Upper lobe of left lung (tissue), 6 donors: ENCODE measurements around the gene ARHGAP40. TPM values are rescaled to one million over a fixed set of nuclear protein-coding genes. Genes with fewer than 3 reads are reported as not detected.
A peak's percentile ranks its signal among the peaks of the same experiment; 100 is the strongest.

Source experiments
- ATAC-seq, 2 donors: fragments of 200-7000 bp; cut with Tn5 transposase; one replicate each; pipeline ENCODE4 v1.9.1; 2022; ENCODE audit warnings: mild to moderate bottlenecking in 2 of 2, moderate library complexity in 2 of 2; ENCODE audit not compliant: low FRiP score in 2 of 2
- DNase-seq, 2 donors: peaks; one replicate each; pipeline ENCODE4 v3.0.0-alpha.2; 2019 to 2020
- H3K27ac ChIP-seq, 4 donors: fragments of 200-600 bp; sonication (generic); one replicate each; pipeline ENCODE4 v1.5.1; 2016 to 2019
- H3K27me3 ChIP-seq, 4 donors: fragments of 200-600 bp; sonication (generic); one replicate each; pipeline ENCODE4 v1.5.1; 2017 to 2019
- H3K36me3 ChIP-seq, 4 donors: fragments of 200-600 bp; sonication (generic); one replicate each; pipeline ENCODE4 v1.5.1; 2016 to 2019
- H3K4me1 ChIP-seq, 4 donors: fragments of 200-600 bp; sonication (generic); one replicate each; pipeline ENCODE4 v1.5.1; 2018 to 2019
- H3K4me3 ChIP-seq, 4 donors: fragments of 200-600 bp; sonication (generic); one replicate each; pipeline ENCODE4 v1.5.1; 2017 to 2019; ENCODE audit warnings: mild to moderate bottlenecking in 2 of 4, moderate library complexity in 1 of 4
- H3K9me3 ChIP-seq, 4 donors: fragments of 200-600 bp; sonication (generic); one replicate each; pipeline ENCODE4 v1.5.1; 2018 to 2019
- EP300 ChIP-seq, 4 donors: sonication (generic); formaldehyde crosslinking; IDR thresholded peaks; one replicate each; pipeline ENCODE4 v1.5.1; 2017; ENCODE audit warnings: antibody characterized with exemption in 4 of 4, control low read depth in 2 of 4
- POLR2A ChIP-seq, 4 donors: fragments of 450-650 bp; IDR thresholded peaks; one replicate each; pipeline ENCODE4 v1.5.1; 2016 to 2017; ENCODE audit warnings: antibody characterized with exemption in 4 of 4, mild to moderate bottlenecking in 2 of 4
- POLR2AphosphoS5 ChIP-seq, 2 donors: sonication (generic); formaldehyde crosslinking; IDR thresholded peaks; one replicate each; pipeline ENCODE4 v1.5.1; 2017; ENCODE audit warnings: antibody characterized with exemption in 2 of 2
- WGBS, 2 donors: methylation state at CpG; one replicate each; pipeline ENCODE4 v1.1.5; 2017 to 2018; 5-methylcytosine and 5-hydroxymethylcytosine counted together
- total RNA-seq, 6 donors: library from RNA; depleted of rRNA in 4 of 6; stranded (reverse); fragments of >200 nt in 4 of 6; gene quantifications; one replicate each; pipeline versions ENCODE4 v1.1.0 to v1.2.1, GENCODE V29; 2016 to 2021
- TF ChIP-seq, protein P1 (sequence below), 6 experiments: fragments of 450-650 bp in 4 of 6; fragments of 200-600 bp in 2 of 6; sonication (generic) in 2 of 6; IDR thresholded peaks; one replicate each; pipeline ENCODE4 v1.5.1; 2016 to 2019; ENCODE audit warnings: antibody characterized with exemption in 6 of 6
- donor health status: DM: no; HTN: no; CAD: no; lungs with moderate emphysema.
- donor health status: DM: no; HTN: yes; CAD: no; lungs with severe emphysema.

Gene ARHGAP40
- total RNA-seq, 6 donors from 2014 or later = 0.29 to 22.0 (median 0.52) TPM

DNA sequence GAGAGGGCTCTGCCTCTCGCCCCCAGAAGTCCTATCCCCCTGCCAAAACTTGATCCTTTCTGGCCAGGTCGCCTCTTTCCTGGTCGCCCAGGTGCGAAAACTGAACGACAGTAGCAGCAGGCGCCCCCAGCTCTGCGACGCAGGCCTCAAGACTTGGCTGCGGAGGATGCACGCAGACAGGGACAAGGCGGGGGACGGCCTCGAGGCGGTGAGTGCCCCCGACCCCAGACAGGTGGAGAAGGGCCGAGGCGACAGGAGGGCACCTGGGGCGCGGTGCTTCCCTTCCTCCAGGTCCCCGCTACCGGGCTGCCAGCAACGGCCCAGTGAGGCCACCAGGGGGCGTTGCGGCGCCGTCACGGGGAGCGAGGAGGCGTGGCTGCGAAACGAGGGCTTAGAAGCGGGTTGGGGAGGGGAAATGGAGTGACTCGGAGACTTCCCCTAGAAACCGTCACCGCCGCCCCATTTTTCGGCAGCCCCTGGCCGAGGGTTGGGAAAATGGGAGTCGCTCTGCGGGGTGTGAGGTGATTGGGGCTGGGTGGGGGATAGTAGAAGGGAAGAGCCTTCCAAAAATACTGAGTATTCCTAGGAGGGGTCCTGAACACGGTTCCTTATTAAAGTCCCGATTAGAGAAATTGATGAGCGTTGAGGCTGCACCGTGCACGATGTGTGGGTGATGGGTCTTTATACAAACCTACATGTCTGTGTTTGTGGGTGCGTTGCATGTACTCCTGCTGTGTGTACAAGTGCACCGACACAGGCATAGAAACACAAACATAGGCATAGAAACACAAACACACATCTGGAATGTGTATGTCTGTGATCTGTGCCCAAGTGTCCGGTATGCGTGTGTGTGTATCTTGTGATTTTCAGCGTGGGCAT is 44.6 kb downstream of the ARHGAP40 start:
- TF ChIP-seq, protein P1, sequence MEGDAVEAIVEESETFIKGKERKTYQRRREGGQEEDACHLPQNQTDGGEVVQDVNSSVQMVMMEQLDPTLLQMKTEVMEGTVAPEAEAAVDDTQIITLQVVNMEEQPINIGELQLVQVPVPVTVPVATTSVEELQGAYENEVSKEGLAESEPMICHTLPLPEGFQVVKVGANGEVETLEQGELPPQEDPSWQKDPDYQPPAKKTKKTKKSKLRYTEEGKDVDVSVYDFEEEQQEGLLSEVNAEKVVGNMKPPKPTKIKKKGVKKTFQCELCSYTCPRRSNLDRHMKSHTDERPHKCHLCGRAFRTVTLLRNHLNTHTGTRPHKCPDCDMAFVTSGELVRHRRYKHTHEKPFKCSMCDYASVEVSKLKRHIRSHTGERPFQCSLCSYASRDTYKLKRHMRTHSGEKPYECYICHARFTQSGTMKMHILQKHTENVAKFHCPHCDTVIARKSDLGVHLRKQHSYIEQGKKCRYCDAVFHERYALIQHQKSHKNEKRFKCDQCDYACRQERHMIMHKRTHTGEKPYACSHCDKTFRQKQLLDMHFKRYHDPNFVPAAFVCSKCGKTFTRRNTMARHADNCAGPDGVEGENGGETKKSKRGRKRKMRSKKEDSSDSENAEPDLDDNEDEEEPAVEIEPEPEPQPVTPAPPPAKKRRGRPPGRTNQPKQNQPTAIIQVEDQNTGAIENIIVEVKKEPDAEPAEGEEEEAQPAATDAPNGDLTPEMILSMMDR (IDR thresholded peaks at IDR 0.05) = peak; percentile 89 to 98 (median 96)
- TF ChIP-seq POLR2AphosphoS5 (IDR thresholded peaks at IDR 0.05) = no peak
- DNase-seq (peak; percentile 79 to 96), ATAC-seq (peak; percentile 77 to 92)
- H3K27ac ChIP-seq = no peak overlapping the region
- no peaks in the 10 kb centered on the region for H3K9me3 ChIP-seq
- 7 to 8% methylated on average over 23 to 43 of the region's 50 CpGs for WGBS, 2 donors
- peak overlapping the region in 2 of 4 donors; percentile 21 to 29 for H3K4me3 ChIP-seq
- peaks cover 0 to 14% (median 3%) of the 10 kb centered on the region in 4 donors for H3K27me3 ChIP-seq
- H3K4me1 ChIP-seq = peaks cover 0 to 10% (median 7%) of the 10 kb centered on the region in 4 donors
- H3K36me3 ChIP-seq = no peaks in the 10 kb centered on the region

DNA sequence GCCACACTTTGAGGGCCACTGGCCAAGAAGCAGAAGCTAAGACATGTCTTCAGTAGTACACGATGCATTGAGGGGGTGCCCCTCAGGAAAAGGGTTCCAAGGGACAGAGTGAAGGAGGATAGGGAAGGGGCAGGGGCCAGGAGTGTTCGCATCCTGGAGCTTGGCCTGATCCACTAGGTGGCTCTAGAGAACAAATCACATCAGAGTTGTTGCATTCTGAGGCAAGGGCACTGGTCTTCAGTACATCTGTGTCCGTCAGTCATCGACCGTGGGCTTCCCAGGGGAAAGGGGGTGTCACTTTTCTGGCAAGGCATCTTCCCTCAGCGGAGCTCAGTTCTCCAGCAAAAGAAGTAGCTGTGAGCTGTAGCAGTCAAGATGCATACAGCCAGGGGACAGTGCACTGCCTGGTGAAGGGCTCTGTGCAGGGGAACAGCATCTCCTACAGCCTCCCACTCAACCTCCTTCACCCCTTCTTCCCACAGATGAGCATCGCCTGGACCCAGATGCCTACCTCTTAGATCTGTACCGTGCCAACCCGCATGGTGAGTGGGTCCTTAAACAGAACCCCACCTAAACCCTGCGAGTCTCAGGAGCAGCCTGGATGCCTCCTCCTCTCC is 47.8 kb downstream of the ARHGAP40 start:
- no peak for ATAC-seq
- Histone ChIP-seq H3K27ac (no peak overlapping the region), H3K36me3 (no peaks in the 10 kb centered on the region), H3K9me3 (no peaks in the 10 kb centered on the region), H3K4me1 (peaks cover 0 to 10% (median 7%) of the 10 kb centered on the region in 4 donors), H3K27me3 (peaks cover 0 to 14% (median 3%) of the 10 kb centered on the region in 4 donors), H3K4me3 (no peak overlapping the region)
- no peak for DNase-seq
- TF ChIP-seq POLR2A (IDR thresholded peaks at IDR 0.05) (no peak), POLR2AphosphoS5 (IDR thresholded peaks at IDR 0.05) (no peak), EP300 (IDR thresholded peaks at IDR 0.05) (no peak)
- TF ChIP-seq, protein P1 (IDR thresholded peaks at IDR 0.05) = no peak
- 32 to 44% methylated on average over 9 to 10 of the region's 10 CpGs for WGBS, 2 donors

DNA sequence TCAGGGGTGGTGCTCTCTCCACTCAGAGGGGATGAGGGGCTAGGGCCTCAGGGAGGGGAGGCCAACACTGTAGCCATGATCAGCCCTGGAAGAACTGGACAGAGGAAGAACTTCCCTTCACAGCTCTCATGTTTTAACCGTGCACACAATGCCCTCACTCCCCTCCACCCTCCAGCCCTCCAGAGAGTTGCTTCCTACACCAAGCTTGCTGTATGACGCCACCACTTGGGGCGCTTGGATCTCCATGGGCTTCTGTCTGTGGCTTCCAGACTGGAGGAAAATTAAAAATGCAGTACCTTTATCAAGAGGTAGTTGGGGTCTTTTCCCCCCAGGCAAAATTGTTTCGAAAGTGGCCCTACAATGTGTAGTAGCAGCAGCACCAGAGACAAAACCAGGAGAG is 48.4 kb downstream of the ARHGAP40 start:
- H3K9me3 ChIP-seq = no peaks in the 10 kb centered on the region
- peaks cover 0 to 10% (median 7%) of the 10 kb centered on the region in 4 donors for H3K4me1 ChIP-seq
- ATAC-seq (no peak), DNase-seq (no peak)
- H3K27ac ChIP-seq = no peak overlapping the region
- WGBS, 2 donors = 50 to 54% methylated on average over 4 of the region's 4 CpGs
- peaks cover 0 to 19% (median 3%) of the 10 kb centered on the region in 4 donors for H3K27me3 ChIP-seq
- no peaks in the 10 kb centered on the region for H3K36me3 ChIP-seq
- TF ChIP-seq POLR2AphosphoS5 (IDR thresholded peaks at IDR 0.05) (no peak), EP300 (IDR thresholded peaks at IDR 0.05) (no peak), POLR2A (IDR thresholded peaks at IDR 0.05) (no peak)
- TF ChIP-seq, protein P1 (IDR thresholded peaks at IDR 0.05) = no peak
- H3K4me3 ChIP-seq = no peak overlapping the region

DNA sequence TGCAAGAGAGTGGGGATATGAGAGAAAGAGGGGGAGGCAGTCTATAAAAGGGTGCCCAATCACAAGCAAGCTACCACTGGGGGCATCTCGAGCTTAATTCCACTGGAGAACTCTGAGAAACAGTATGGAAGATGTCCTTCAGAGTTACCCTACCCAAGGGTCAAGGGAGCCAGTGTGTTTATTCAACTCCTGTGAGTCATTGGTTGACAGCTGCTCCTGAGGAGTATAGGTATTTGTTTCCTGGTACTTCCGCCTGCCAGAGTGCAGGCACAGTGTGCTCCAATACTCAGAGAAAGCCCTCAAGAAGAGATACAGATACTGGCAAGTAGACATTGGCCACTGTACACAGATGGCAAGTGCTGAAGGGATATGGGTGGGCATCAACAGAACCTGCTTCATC is 49.5 kb downstream of the ARHGAP40 start:
- TF ChIP-seq POLR2A (IDR thresholded peaks at IDR 0.05) (no peak), EP300 (IDR thresholded peaks at IDR 0.05) (no peak), POLR2AphosphoS5 (IDR thresholded peaks at IDR 0.05) (no peak)
- TF ChIP-seq, protein P1 (IDR thresholded peaks at IDR 0.05) = no peak
- ATAC-seq = no peak
- Histone ChIP-seq H3K4me1 (peaks cover 0 to 5% (median 4%) of the 10 kb centered on the region in 4 donors), H3K27ac (no peak overlapping the region), H3K27me3 (peaks cover 0 to 14% (median 0%) of the 10 kb centered on the region in 4 donors), H3K36me3 (no peaks in the 10 kb centered on the region), H3K9me3 (no peaks in the 10 kb centered on the region), H3K4me3 (no peak overlapping the region)
- DNase-seq = no peak
- 34 to 69% methylated on average over 2 of the region's 2 CpGs for WGBS, 2 donors
